Lung microvascular endothelial cell (primary cell): ENCODE measurements around the gene RIPOR2. TPM values are rescaled to one million over a fixed set of nuclear protein-coding genes. Genes with fewer than 3 reads are reported as not detected.
"Not testable (repeated sequence)": the region's sequence is repeated elsewhere in the genome, so short reads cannot be mapped to it uniquely, and the experiment has no call there.

Experiments used
- DNase-seq, 2 donors: peaks; one replicate each; pipeline versions ENCODE4 v3.0.0 to v3.0.0-alpha.2; 2010; ENCODE audit warnings: low read depth in 2 of 2
- total RNA-seq: library from RNA; depleted of rRNA; stranded (reverse); fragments of >200 nt; gene quantifications from 2 replicates; pipeline ENCODE4 v1.2.1, GENCODE V29; 2014

RIPOR2 gene
- total RNA-seq, 1 donor from 2014 or later: under 0.01 TPM

DNA sequence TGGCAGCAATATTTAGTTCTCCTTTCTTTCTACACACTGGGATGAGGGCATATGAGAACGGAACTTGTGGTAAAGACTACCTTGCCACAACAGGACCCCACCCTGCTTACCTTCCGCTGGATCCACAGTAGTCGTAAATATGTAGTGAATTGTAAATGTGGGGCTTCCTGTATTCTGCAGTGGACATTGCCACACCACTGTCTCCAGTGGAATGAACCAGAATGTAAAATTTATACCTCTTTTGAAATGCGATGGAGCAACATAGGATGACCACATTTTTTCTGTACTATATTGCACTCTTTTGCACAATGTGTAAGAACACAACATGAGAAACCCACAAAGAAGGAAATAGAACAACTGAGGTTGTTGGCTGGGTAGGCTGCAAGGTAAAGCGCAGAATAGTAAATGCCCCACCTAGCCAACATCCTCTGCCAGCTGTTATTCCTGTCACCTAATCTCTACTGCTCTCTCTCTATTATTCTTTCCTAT lies 16.1 kb upstream of the RIPOR2 start:
- DNase-seq: no peak

DNA sequence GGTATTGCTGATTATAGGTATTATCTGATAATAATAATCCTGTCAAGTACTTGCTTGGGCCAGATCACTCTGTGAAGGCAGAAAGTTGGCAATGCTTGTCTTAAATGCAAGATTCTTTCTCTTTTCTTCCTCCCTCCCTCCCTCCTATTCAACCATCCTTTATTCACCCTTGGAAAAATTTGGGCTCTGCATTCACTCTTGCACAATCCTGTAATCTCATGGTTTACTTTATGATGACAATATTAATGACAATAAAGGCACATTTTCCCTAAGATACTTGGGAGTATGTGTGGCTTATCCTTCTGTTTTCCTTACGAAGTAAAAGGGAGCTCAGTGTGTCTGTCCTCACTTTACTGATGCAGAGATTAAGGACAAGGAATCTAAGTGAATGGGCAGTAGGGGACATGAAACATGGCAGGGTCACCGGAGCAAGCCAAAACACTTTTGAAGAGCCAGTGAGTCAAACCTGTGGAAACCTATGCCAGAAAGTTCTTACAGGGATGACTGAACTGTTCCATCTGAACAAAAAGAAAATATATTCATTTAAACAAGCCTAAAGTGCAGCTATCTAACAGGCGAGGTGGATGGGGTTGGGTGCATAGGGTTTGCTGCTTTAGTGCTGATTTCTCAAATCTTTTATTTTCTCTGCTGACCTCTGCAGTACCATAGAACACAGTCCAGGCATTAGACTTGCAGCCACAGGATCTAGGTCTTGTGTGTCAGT lies 14.6 kb upstream of the RIPOR2 start:
- DNase-seq: no peak

DNA sequence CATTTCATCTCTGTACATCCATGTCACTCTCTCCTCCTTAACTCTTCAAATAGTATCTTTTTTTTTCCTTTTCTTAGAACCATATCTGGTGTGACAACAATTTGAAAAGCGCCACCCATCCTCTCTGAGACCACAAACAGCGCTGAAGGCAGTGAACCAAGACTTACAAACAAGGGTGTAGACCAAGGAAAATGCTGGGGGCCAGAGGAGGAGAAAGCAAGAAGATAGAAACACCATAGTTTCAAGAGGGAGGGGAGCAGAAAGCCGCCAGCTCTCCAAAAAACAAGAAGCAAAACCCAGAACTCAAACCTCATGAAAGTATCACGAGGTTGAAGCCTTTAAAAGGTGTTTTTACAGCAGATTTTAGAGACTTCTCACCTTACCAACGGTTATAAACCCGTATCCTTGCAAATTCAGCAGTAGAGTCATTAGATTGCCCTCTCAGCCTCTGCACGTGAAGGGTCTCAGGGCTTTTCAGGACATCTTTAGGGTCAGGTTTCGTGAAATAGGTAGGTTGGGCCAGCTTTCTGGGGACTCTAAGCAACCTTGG lies 13.3 kb upstream of the RIPOR2 start:
- DNase-seq: no peak

DNA sequence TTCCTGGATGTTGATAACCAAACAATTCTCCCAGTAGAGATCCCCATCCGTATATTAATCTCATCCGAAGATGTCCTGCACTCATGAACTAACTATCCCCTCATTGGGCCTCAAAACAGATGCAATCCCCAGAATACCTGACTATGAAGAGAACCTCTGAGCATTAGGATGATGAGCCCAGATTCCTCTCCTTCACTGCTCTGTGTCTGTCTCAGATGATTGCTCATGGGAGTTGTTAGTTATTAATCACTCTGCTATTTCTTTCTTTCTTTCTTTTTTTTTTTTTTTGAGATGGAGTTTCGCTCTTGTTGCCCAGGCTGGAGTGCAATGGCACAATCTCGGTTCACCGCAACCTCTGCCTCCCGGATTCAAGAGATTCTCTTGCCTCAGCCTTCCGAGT lies 12.5 kb upstream of the RIPOR2 start:
- not testable (repeated sequence) for DNase-seq

DNA sequence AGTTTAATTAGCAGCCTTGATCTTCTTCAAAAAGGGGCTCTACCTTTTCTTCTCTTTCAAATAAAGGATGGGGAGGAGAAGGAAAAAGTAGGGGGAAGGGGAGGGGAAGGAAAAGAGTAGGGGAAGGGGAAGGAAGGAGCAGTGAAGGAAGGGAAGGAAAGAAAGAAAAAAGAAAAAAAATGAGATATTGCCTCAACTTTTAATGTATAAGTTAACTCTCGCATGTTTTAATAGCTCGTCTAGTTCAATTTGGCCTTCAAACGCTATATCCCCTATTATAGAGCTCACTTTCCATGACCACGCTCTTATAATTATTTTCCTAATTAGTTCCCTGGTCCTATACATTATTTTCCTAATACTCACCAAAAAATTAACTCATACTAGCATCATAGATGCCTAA lies 11.9 kb upstream of the RIPOR2 start:
- no peak for DNase-seq

DNA sequence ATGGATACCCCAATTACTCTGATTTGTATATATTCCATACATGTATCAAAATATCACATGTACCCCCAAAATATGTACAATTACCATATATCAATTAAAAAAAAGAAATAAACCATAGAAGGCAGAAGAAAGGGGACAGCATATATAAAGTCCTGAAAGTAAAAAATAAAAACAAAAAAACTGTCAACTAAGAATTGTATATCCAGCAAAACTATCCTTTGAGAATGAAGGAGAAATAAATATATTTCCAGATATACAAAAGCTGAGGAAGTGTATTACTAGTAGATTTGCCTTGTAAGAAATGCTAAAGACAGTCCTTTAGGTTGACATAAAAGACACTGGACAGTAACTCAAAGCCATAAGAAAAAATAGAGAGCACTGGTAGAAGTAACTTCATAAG lies 9.3 kb upstream of the RIPOR2 start:
- DNase-seq: no peak

DNA sequence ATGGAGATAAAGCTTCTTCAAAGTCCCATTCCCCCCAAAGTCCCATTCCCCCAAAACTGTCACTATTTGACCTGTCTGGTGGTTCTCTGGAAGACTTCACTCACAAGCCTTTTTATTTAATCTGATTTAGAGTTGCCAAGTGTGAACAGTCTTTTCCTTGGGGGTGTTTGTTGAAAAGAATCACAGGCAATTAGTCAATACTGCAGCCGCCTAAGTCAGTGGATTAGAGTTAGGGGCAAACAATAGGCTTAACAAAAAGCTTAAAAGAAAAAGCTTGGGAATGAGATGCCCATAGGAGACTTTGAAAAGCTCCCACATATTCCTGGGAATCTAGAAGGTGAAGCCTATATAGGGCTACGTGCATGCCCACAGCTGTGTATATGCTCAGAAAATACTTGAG lies 8.0 kb upstream of the RIPOR2 start:
- no peak for DNase-seq

DNA sequence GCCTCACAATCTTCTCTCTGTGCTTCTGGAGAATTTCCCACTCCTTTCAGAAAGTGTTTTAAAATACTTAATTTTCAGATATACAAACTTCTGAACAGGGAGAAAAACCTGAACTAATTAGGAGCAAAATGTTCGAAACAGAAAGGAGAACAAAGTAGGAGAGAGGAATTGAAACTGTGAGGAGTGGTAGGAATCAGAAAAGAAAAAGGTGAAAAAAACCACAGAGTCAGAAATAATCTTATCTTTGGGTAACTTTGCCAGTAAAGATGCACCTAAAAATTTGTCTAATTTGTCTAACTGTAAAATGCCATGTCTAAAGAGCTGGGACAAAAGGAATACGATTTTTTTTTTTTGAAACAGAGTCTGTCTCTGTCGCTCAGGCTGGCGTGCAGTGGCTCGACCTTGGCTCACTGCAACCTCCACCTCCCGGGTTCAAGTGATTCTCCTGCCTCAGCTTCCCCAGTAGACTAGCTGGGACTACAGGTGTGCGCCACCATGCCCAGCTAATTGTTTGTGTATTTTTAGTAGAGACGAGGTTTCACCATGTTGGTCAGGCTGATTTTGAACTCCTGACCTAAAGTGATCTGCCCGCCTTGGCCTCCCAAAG lies 4.7 kb upstream of the RIPOR2 start:
- no peak for DNase-seq

DNA sequence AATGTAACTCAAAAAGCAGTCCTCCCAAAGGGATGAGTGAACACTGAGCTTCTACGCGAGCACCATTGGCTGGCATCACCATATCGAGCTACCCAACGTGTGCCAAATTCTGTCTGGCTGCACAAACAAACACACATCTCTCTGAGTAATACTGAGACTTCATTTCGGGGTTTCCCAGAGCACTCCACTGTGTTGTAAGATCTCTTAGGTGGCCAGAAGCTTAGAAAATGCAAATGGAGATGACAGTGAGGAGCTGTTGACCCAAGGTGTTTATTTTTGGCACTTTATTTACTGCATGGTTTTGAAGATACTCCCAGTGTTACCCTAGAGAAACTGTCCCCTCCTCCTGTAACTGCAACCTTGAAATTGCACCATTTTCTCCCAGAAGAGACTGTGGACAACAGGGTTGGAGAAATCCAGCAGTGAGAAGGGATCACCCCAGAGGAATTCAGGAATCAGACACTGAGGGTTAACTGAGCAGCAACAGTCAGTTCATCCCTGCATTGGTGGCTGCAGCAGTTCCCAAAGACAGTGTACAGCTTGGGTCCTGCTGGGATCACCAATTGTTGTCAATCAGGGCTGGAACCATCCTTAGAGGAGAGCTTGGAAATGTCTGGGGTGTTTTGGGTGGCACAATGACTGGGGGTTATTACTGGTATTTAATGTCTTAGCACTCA lies 1.0 kb upstream of the RIPOR2 start:
- DNase-seq: no peak

DNA sequence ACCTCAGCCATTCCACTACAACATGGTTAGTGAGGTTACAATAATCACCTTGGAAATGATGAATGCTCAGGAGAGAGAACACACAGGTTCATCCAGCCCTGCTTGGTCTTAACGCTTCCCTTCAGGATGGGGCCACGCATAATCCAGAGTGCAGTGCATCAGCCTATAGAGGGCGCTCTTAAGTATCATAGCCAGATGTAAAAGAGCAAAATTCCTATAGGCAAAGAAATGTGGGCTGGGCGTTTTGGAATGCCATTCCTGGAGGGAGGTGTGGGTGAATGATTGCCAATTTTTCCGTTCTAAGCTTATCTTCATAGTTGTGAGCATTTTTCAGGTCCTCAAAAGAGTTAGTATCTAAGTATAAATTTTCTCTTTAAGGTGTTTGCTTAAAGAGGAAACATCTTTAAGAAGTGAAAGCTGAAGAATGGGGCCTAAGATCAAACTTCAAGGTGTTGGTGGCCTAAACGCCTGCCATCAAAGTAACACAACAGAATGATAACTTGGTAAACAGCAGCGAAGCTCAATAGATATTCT lies 1.8 kb downstream of the RIPOR2 start:
- DNase-seq: peak; percentile 30 to 49

DNA sequence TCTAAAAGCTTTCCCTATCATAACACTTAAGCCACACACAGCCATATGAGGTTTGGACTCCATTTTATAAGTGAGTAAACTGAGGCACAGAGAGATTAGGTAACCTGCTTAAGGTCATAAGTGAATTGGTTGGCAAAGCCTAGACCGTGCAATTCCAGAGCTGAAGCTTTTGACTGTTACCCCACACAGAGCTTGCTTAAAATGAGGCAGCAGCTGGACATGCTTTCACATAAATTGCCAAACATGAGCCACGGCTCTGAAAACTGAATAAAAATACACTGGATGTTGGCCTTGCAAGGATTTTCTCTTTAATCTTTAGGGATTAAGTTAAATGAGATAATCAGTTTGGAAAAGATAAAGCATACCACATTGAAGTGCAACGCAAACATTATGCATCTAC lies 2.5 kb downstream of the RIPOR2 start:
- DNase-seq: no peak

DNA sequence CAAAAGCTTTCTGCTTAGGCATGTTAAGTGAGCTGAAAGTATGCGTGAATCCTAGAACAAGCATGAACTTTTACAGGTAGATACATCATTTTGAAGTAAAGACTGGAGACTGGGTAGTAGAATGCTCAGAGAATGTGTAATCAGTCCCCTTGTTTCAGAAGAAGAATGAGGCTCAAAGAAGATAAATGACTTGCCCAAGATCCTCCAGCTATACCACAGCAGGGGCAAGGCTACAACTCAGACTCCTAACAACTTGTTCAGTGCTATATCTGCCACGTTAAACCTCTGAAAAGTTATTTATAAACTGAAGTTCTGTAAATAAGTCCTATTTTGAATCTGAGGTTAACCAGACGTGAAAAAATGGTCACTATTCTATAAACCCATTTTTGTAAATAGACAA lies 2.9 kb downstream of the RIPOR2 start:
- DNase-seq: no peak

DNA sequence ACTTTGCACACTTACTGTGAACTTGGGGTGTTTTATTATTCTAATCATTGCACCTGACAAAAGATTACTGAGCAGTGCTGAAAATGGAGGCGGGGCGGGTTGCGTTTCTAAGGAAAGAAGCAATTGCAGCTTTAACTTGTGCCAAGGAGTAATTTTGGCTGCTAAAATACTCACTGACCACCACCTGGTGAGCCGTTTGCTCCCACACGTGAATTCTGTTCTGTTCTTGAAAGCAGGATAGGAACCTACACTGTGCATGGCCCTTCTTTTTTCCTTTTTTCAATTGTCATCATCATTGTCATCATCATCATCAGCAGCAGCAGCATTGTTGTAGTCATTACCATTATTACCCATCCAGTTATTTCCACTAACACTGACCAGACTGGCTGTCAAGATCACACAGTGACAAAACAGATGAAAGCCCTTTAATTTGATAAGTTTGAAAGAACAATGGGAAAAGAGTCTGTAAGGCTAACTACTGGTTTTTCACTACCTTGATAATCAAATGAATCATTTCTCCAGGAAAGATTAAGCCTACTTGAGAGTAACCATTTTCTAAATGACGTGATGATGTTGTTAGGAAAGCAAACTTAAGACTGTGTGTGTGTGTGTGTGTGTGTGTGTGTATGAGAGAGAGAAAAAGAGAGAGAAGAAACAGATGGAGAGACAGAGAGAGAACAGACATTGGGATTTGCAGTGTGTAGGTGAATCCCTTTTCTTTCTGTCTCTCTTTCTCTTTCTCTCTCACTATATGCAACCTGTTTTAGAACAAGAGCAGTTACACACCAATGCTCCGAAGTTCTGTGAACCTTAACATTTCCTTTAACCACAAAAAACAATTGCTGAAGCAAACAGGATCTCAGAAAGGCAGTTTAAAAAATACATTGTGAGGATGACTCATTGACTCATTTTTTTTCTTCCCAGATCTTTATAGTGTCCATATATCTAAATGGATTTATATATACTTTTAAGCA lies 3.8 kb downstream of the RIPOR2 start:
- DNase-seq: no peak

DNA sequence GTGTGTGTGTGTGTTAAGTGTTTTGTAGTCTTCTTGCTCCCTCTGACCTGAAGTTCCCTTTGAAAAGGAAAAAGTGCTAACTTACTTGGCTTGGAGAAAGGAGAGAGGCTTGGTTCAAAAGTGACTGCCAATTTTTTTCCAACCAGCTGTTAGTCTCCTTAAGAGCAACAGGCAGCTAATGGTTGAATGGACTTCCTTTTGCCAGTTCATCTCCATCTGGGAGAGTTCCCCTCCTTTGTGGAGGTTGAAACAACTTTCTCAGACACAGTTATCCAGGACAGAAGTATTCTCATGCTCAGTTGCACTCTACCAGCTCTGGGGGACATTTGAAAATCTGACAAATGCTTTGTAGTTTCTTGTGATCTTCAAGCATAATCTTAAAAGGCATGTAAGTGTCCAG lies 4.5 kb downstream of the RIPOR2 start:
- DNase-seq: no peak

DNA sequence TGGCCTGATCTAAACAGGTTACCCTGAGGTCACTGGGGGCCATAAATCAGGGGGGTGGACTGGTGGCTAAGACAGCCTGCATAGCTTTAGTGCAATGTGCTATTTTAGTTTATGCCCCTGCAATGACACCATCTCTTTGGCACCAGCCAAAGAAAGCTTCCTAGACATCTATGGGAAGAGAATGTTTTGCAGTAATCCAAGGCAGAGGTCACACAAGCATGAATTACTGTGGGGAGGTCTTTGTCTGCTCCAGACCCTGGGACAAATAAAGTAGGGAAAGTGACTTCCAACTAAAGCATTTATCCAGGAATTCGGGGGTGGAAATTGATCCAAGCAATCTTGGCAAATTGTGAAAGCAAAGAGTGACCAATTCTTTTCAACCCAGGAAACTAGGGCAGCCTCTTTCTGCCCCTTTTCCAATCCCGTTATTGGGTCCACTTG lies 5.3 kb downstream of the RIPOR2 start:
- peak in 1 of 2 donors; percentile 44 for DNase-seq

DNA sequence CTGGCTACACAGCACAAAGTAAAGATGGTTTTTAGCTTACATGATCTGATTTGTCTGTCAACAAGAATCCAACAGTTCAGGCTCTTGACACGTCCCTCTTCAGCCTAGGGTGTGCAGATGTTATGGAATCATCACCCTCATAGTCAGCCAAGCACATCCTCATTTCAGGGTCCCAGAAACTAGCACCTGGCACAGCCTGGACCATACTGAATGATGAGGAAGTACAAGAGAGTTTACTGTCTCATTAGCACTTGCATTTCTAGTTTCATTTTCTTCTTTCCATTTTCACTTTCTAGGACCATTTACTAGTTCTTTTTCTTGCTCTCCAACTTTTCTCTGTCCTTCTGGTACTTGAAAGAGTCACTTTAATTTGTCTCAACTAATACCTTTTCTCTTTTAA lies 6.5 kb downstream of the RIPOR2 start:
- no peak for DNase-seq

DNA sequence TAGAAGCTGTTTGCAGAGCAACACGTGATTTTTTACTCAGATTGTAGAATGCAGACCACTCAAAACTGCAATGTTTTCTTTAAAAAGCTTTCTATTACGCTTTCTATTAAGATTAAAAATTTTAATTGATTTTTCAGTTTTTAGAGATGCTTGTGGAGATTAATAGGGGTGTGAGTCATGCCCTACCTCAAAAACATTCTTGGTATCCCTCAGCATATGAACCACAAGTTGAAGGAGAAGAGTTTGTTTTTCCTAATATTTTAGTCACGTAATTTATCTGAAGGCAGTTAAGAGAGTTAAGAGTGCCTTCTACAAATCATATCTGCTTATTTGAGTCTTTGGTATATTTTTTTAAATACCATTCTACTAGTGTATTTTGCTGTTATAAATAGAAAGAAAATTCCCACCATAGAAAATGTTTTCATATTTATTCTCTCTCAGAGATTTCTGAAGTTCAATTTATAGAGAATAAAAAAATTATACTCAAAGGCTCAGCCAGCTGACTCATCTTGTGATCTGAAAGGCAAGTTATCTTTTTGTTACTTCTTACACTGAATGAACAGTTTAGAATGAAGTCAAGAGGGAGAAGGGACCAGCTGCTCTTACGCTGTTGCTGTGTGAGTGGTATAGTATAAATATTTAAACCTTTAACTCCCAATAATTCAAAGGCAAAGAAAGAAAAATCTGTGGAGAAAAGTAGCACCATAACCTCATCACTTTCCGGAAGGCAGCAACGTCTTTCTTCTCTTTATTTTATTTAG lies 7.6 kb downstream of the RIPOR2 start:
- DNase-seq: no peak

DNA sequence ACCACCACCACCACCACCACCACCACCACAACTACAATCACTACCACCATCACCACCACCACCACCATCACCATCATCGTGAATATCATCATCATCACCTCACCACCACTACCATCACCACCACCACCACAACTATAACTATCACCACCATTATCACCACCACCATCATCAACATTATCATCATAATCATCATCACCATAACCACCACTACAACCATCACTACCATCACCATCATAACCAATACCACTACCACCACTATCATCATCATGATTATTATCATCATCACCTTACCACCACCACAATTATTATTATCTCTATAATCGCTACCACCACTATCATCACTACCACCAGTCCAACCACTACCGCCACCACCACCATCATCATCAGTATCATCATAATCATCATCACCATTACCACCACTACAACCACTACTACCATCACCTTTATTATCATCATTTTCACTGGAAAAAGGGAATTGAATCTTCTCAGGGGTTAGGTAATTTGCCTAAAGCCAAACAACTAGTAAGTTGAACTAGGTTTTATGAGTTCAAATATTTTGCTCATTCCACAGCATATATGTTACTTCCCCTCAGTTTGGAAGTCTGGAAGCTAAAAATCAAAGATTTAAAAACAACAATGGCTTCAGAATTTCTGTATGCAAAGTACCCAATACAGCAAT lies 8.3 kb downstream of the RIPOR2 start:
- no peak for DNase-seq

DNA sequence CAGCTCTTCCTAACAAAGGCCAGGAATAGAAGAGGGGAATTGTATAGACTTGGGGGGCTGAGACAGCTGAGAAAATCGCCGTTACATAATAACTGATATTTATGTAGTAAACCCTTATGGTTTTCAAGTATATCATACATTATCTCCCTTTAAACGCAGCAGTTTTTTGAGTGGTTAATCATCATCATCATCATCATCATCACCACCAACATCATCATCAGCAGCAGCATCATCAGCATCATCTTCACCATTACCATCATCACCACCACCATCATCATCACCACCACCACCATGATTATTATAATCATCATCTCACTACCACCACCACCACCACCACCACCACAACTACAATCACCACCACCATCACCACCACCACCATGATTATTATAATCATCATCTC lies 9.1 kb downstream of the RIPOR2 start:
- not testable (repeated sequence) for DNase-seq

DNA sequence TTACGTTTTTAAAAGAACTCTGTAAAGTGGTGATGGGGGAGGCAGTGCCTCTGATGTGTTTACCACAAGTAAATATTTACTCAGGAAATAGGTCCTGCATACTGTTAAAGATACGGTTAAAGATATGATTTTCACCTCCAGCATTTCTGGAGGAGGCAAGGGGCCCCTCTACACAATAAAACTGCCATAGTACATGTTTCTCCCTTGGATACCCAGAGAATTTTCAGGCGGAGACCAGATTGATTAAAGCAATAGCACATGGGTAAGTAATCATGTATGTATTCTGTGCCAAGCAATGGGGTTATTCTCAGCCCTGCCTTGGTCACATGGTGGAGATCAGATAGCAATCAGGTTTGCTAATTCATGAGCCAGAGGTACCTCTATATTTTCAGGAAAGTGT lies 9.6 kb downstream of the RIPOR2 start:
- DNase-seq: no peak
